Measurements from ENCODE around the gene KANK2. TPM values are rescaled to one million over a fixed set of nuclear protein-coding genes. Genes with fewer than 3 reads are reported as not detected.
"Not testable (repeated sequence)": the region's sequence is repeated elsewhere in the genome, so short reads cannot be mapped to it uniquely, and the experiment has no call there.

Gene KANK2
- total RNA-seq, 2 experiments from 2014 or later: 2.0 to 2.5 TPM

DNA sequence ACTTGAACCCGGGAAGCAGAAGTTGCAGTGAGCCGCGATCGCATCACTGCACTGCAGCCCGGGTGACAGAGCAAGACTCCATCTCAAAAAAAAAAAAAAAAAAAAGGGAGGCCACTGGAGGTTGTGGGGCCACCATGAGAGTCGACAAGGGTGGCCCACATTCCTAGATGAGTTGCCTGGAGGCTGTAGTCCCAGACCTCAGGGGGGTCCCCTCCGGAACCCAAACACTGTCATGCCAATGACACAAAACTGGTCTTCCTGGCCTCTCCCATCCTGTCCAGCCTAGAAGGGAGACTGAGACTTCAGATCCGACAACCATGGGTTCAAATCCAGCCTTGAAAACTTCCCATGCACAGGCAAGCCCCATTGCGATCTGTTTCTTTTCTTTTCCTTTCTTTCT, 56.4 kb downstream of the KANK2 start:
- Mint-ChIP-seq H3K9me3 (peaks cover 2% of the 10 kb centered on the region), H3K27me3 (no peaks in the 10 kb centered on the region), H3K4me1 (ENCODE audit: low read depth) (peaks cover 9% of the 10 kb centered on the region), H3K36me3 (peaks cover 7% of the 10 kb centered on the region), H3K27ac (no peak overlapping the region), H3K4me3 (no peak overlapping the region)
- CTCF ChIA-PET: no interaction called here
- POLR2A ChIA-PET: interaction anchor here (1.3 kb wide), 1 partner anchor 108 kb away, joined by 3 read pairs; no protein-coding TSS in a partner anchor
- no peak for DNase-seq
- intact Hi-C loops (cut with micrococcal nuclease): no loop called here

DNA sequence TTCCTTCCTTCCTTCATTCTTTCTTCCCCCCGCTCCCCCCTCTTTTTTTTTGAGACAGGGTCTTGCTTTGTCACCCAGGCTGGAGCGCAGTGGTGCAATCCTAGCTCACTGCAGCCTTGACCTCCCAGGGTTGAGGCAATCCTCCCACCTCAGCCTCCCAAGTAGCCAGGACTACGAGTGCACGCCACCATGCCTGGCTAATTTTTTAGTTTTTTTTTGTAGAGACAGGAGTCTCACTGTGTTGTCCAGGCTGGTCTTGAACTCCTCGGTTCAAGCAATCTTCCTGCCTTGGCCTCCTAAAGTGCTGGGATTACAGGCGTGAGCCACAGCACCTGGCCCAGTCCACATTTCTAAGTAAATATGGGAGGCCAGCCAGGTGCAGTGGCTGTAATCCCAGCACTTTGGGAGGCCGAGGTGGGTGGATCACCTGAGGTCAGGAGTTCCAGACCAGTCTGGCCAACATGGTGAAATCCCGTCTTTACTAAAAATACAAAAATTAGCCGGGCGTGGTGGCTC, 57.3 kb downstream of the KANK2 start:
- POLR2A ChIA-PET; H3K27me3 Mint-ChIP-seq; H3K4me1 Mint-ChIP-seq (ENCODE audit: low read depth); H3K27ac Mint-ChIP-seq; H3K4me3 Mint-ChIP-seq; H3K9me3 Mint-ChIP-seq; intact Hi-C loops (cut with micrococcal nuclease); H3K36me3 Mint-ChIP-seq; DNase-seq: not testable (repeated sequence)
- CTCF ChIA-PET: interaction anchor here (1.0 kb wide), 1 partner anchor 14 kb away, joined by 3 read pairs; no protein-coding TSS in a partner anchor

DNA sequence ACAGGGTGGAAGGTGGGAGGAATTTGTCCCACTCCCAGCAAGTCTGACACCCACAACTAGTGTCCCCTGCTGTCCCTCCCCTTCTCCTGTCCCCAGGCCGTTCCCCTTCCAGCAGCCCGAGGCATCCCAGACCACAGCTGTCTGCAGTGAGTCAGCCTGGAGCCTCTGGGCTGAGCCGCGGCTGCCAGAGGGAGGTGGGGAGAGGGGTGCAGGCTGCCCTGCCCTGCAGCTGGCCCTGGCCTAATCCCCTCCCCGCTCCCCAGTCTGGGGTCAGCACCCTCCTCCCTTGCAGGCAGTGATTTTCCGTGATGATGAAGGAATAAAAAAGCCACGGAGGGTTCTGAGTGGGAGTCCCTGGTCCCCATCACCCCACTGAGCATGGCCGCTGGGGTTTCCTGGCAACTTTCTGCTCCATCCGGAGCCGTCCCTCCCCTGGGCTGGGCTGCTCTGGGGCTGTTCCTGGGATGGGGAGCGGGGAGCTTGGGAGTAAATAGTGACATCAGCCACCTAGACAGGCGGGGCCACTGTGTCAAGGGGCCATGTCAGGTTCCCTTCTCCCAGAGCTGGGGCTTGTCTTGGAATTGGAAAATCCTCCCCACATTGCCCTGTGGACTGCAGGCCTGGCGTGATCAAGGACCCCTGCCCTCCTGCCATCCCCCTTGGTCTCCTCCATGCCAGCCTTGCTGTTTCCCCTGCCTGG, 58.6 kb downstream of the KANK2 start:
- peaks cover 9% of the 10 kb centered on the region for H3K4me1 Mint-ChIP-seq (ENCODE audit: low read depth)
- H3K27ac Mint-ChIP-seq: no peak overlapping the region
- H3K4me3 Mint-ChIP-seq: no peak overlapping the region
- H3K9me3 Mint-ChIP-seq: no peaks in the 10 kb centered on the region
- CTCF ChIA-PET: interaction anchor here (1.0 to 2.2 kb wide), 6 partner anchors 9 to 103 kb away, joined by 4 to 10 read pairs (median 6); no protein-coding TSS in a partner anchor
- H3K27me3 Mint-ChIP-seq: no peaks in the 10 kb centered on the region
- intact Hi-C loops (cut with micrococcal nuclease): loop anchor here (1.0 to 10.0 kb wide), 2 partner anchors 17 to 204 kb away; partner anchors contain the start of gene SPC24
- no peaks in the 10 kb centered on the region for H3K36me3 Mint-ChIP-seq
- POLR2A ChIA-PET: no interaction called here
- no peak for DNase-seq

DNA sequence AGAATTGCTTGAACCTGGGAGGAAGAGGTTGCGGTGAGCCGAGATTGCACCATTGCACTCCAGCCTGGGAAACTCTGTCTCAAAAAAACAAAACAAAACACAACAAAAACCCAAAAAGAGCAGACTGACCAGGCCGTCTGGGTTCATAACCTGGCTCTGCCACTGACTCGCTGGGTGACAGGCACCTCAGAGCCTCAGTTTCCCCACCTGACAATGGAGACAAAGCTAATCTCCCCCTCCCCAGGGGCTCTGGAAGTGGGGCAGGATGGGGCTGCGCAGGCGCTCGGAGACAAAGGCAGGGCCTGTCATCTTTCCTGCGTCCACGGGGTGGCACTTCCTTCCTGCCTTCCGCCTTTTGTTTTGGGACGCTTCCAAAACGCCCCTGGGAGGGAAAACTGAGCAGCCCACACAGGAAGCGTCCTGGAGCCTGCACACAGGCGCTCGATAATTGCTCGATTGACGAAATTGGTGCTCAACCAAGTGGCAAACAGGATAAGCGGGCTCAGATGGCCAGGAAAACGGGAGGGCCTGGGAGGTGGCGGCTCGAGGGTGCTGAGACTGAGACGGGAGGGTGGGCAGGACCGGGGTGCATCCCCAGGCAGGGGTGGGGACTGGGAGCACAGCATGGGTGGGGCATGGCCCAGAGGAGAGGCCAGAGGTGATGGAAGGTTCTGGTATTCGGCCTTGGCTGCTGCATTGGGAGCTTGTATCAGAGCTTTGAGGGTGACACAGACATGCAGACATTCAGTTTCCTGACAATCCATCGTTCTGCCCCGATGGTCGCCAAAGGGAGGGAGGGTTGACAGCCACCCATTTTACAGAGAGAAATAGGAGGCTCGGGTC, 59.6 kb downstream of the KANK2 start:
- Mint-ChIP-seq H3K4me1 (ENCODE audit: low read depth) (peaks cover 9% of the 10 kb centered on the region), H3K27ac (peak overlapping the region; percentile 49), H3K36me3 (peaks cover 6% of the 10 kb centered on the region), H3K4me3 (peak overlapping the region; percentile 71), H3K27me3 (no peaks in the 10 kb centered on the region), H3K9me3 (no peaks in the 10 kb centered on the region)
- peak; percentile 71 for DNase-seq
- POLR2A ChIA-PET: no interaction called here
- CTCF ChIA-PET: interaction anchor here (0.7 to 2.2 kb wide), 11 partner anchors 8 to 238 kb away, joined by 3 to 10 read pairs (median 5); partner anchors contain the start of gene SPC24
- intact Hi-C loops (cut with micrococcal nuclease): loop anchor here (1.0 to 10.0 kb wide), 3 partner anchors 18 to 203 kb away; partner anchors contain the start of gene SPC24

DNA sequence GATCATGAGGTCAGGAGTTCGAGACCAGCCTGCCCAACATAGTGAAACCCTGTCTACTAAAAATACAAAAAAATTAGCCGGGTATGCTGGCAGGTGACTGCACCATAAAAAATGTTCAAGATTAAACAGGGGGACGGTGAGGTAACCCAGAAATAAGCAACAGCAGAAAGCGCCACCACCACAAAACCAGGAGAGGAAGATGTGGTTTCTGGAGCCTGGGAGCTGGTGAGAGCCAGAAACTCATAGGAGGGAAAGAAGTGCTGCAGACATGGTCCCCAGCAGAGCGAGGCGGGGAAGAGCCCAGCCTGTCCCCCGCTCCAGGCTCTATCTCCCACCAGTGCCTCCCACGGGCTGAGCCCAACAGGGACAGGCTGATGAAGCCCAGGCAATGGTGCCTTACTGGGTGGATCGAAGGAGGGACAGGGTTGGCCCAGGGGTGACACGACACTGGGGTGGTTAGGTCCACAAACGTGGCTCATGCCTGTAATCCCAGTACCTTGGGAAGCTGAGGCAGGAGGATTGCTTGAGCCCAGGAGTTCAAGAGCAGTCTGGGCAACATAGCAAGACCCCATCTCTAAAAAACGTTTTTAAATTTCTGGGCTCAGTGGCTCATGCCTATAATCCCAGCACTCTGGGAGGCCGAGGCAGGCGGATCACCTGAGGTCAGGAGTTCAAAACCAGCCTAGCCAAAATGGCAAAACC, 60.8 kb downstream of the KANK2 start:
- Mint-ChIP-seq H3K4me1 (ENCODE audit: low read depth) (peaks cover 9% of the 10 kb centered on the region), H3K27ac (no peak overlapping the region), H3K36me3 (peaks cover 13% of the 10 kb centered on the region), H3K9me3 (no peaks in the 10 kb centered on the region), H3K4me3 (no peak overlapping the region), H3K27me3 (no peaks in the 10 kb centered on the region)
- intact Hi-C loops (cut with micrococcal nuclease): loop anchor here (1.0 to 10.0 kb wide), 2 partner anchors 67 to 202 kb away; no protein-coding TSS in a partner anchor
- no peak for DNase-seq
- CTCF ChIA-PET: interaction anchor here (0.7 to 1.6 kb wide), 5 partner anchors 19 to 239 kb away, joined by 4 to 8 read pairs (median 4); partner anchors contain the start of gene SPC24
- POLR2A ChIA-PET: no interaction called here

DNA sequence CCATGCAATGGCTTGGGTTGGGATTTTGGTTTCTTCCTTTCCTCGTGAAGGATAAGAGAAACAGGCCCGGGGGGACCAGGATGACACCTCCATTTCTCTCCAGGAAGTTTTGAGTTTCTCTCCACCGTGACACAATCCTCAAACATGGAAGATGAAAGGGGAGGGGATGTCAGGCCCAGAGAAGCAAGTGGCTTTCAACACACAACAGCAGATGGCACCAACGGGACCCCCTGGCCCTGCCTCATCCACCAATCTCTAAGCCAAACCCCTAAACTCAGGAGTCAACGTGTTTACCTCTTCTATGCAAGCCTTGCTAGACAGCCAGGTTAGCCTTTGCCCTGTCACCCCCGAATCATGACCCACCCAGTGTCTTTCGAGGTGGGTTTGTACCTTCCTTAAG, 65.9 kb downstream of the KANK2 start:
- POLR2A ChIA-PET: no interaction called here

DNA sequence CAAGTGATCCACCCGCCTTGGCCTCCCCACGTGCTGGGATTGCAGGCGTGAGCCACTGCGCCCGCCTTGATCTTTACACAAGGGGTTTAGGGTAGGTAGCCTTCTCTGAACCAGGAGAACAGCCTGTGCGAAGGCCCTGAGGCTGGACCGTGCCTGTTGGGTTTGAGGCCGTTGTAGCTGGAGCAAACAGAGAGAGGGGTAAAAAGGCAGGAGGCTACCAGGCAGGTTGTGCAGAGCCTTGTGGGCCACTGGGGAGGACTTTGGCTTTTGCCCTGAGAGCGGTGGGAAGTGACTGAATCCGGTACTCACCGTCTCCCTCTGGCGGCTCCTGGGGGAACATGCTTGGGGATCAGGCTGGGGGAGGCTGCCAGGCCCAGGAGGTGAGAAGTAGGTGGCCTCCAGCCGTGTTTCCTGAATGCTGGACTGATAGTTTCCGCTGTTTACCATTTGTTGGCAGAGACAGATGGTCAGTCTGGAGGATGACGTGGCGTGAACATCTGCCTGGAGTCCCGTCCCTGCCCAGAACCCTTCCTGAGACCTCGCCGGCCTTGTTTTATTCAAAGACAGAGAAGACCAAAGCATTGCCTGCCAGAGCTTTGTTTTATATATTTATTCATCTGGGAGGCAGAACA, 66.4 kb downstream of the KANK2 start:
- no peak overlapping the region for H3K4me3 Mint-ChIP-seq
- intact Hi-C loops (cut with micrococcal nuclease): loop anchor here (1.0 to 10.0 kb wide), 2 partner anchors 95 to 196 kb away; no protein-coding TSS in a partner anchor
- no peaks in the 10 kb centered on the region for H3K27me3 Mint-ChIP-seq
- ChIA-PET POLR2A (no interaction called here), CTCF (interaction anchor here (4.7 kb wide), 1 partner anchor 95 kb away, joined by 28 read pairs; no protein-coding TSS in a partner anchor)
- H3K27ac Mint-ChIP-seq: no peak overlapping the region
- no peaks in the 10 kb centered on the region for H3K9me3 Mint-ChIP-seq
- H3K36me3 Mint-ChIP-seq: peaks cover 45% of the 10 kb centered on the region
- peak; percentile 79 for DNase-seq
- H3K4me1 Mint-ChIP-seq (ENCODE audit: low read depth): no peaks in the 10 kb centered on the region

More for the DNA sequence above, 65.9 kb downstream of the KANK2 start:
- intact Hi-C loops (cut with micrococcal nuclease): loop anchor here (1.0 to 10.0 kb wide), 2 partner anchors 95 to 197 kb away; no protein-coding TSS in a partner anchor
- no peaks in the 10 kb centered on the region for H3K27me3 Mint-ChIP-seq
- H3K27ac Mint-ChIP-seq: no peak overlapping the region
- no peaks in the 10 kb centered on the region for H3K4me1 Mint-ChIP-seq (ENCODE audit: low read depth)
- CTCF ChIA-PET: interaction anchor here (4.7 kb wide), 1 partner anchor 96 kb away, joined by 28 read pairs; no protein-coding TSS in a partner anchor
- no peaks in the 10 kb centered on the region for H3K9me3 Mint-ChIP-seq
- no peak for DNase-seq
- H3K4me3 Mint-ChIP-seq: no peak overlapping the region
- peaks cover 40% of the 10 kb centered on the region for H3K36me3 Mint-ChIP-seq

DNA sequence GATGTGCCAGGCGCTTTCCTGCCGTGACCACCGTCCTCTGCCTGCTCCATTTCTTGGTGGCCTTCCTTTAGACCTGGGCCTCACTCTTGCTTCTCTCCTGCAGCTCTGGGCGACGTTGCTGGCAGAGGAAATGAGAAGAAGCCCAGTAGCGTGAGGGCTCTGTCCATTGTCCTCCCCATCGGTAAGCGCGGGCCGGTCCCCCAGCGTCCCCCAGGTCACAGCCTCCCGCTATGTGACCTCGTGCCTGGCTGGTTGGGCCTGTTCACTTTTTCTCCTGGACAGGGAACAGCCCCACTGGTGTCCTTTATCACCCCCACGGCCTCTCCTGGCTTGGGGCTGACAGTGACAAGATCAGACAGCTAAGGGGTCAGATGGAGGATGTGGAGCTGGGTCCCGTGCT, 69.4 kb downstream of the KANK2 start:
- H3K4me1 Mint-ChIP-seq (ENCODE audit: low read depth): no peaks in the 10 kb centered on the region
- CTCF ChIA-PET: interaction anchor here (1.0 to 4.7 kb wide), 2 partner anchors 22 to 92 kb away, joined by 3 to 28 read pairs; no protein-coding TSS in a partner anchor
- H3K36me3 Mint-ChIP-seq: peaks cover 46% of the 10 kb centered on the region
- H3K27me3 Mint-ChIP-seq: no peaks in the 10 kb centered on the region
- no peak overlapping the region for H3K27ac Mint-ChIP-seq
- DNase-seq: no peak
- no peak overlapping the region for H3K4me3 Mint-ChIP-seq
- no peaks in the 10 kb centered on the region for H3K9me3 Mint-ChIP-seq
- intact Hi-C loops (cut with micrococcal nuclease): no loop called here
- POLR2A ChIA-PET: no interaction called here

DNA sequence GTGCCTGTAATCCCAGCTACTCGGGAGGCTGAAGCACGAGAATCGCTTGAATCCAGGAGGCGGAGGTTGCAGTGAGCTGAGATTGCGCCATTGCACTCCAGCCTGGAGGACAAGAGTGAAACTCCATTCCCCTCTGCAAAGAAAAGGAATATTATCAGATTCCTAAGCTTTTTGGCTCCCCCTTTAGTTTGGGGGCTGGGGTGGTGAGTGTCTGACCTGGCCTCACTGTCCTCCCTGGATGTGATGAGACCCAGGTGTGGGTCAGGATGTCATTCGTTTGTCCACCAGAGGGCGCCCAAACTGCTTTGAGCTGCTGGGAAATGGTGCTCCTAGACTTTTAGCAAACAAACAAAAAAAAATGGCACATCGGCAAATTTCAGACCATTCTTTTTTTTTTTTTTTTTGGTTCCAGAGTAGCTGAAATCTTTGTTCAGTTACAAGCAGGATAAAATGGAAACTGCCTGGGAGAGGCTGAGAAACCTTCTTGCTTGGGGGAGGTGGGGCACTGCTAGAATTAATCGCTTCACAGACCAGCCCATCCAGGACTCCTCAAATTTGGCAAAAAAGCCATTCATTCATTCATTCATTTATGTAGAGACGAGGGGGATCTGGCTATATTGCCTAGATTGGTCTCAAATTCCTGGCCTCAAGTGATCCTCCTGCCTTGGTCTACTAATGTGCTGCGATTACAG, 71.2 kb downstream of the KANK2 start:
- intact Hi-C loops (cut with micrococcal nuclease): no loop called here
- ChIA-PET CTCF (interaction anchor here (0.5 to 2.7 kb wide), 26 partner anchors 9 to 356 kb away, joined by 3 to 34 read pairs (median 4); partner anchors contain the start of genes LDLR and SMARCA4), POLR2A (interaction anchor here (0.7 to 1.1 kb wide), 3 partner anchors 10 to 431 kb away, joined by 3 read pairs; no protein-coding TSS in a partner anchor)
- peak; percentile 82 for DNase-seq
- H3K4me1 Mint-ChIP-seq (ENCODE audit: low read depth): no peaks in the 10 kb centered on the region
- H3K4me3 Mint-ChIP-seq: no peak overlapping the region
- H3K36me3 Mint-ChIP-seq: peaks cover 38% of the 10 kb centered on the region
- H3K9me3 Mint-ChIP-seq: no peaks in the 10 kb centered on the region
- H3K27ac Mint-ChIP-seq: no peak overlapping the region
- no peaks in the 10 kb centered on the region for H3K27me3 Mint-ChIP-seq

DNA sequence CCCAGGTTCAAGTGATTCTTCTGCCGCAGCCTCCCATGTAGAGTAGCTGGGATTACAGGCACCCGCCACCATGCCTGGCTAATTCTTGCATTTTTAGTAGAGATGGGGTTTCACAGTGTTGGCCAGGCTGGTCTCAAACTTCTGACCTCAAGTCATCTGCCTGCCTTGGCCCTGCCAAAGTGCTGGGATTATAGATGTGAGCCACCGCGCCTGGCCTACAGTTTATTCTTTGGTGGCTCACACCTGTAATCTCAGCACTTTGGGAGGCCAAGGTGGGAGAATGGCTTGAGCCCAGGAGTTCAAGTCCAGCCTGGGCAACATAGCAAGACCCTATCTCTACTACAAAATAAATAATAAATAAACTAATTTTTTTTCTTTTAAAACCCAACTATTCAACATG, 73.2 kb downstream of the KANK2 start:
- H3K4me1 Mint-ChIP-seq (ENCODE audit: low read depth); H3K27me3 Mint-ChIP-seq; intact Hi-C loops (cut with micrococcal nuclease); POLR2A ChIA-PET; DNase-seq; H3K9me3 Mint-ChIP-seq; H3K27ac Mint-ChIP-seq; H3K4me3 Mint-ChIP-seq: not testable (repeated sequence)
- CTCF ChIA-PET: interaction anchor here (1.2 to 2.7 kb wide), 3 partner anchors 22 to 187 kb away, joined by 3 to 17 read pairs (median 4); partner anchors contain the start of gene LDLR
- H3K36me3 Mint-ChIP-seq: peaks cover 42% of the 10 kb centered on the region
